ENCODE measurements around the gene MXD3.

Gene MXD3

DNA sequence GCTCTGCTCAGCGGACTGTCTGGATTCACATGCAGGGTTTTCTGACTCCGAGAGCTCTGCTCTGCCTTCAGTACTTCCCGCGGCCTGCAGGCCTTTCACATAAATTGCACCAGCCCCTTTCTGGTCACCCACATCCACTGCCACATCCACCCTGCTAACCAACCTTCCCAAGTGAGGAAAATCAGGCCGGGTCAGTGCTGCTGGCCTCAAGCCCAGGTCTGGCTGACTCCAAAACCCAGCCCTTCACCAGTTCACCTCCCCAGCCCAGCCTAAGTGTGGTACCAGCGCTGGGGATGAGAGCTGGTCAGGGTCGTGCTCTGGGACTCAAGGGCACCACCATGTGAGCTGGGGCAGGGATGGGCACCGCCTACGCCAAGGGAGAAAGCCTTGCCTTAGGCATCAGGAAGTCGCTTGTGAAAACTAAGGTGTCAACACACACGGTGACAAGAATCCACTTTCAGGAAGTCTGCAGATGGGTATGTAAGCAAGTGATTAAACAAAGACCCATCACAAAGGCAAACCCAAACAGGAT is 27.5 kb upstream of the MXD3 start:
- DNase-seq = no peak

GRCh38 chr5:177338251-177339106 is 26.8 kb upstream of the MXD3 start:
- DNase-seq = no peak

DNA sequence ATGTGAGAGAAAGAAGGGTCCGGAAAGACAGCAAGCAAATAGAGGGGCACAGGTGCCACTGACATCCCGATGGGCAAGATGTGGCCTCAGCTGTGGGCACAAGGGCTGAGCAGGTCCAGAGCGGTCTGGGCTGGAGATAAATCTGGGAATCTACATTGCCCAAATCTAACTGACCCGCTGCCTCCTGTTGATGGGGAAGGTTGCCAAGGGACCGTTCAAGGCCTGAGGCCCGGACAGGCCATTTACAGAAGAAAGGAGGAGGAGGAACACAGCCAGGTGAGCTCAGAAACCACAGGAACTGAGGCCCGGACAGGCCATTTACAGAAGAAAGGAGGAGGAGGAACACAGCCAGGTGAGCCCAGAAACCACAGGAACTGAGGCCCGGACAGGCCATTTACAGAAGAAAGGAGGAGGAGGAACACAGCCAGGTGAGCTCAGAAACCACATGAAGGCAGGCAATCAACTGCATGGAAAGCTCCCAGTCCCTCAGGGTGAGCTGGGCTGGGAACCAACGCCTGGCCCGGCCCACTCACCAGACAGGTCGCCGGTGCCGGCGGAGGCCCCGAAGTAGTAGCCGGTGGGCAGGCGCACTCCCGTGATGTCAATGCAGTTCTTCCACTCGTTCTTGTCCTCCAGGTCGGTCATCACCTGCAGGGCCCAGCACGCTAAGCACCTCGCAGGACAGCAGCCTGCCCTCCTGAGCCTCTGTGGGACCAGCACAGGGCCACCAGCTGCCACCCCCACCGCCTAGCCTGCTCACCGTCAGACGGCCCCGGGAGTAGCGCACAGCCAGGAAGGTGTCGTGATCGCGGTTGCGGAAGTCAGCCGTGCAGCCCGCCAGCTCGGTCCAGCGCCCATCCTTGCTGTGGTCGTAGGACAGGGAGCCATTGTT is 25.2 kb upstream of the MXD3 start:
- no peak for DNase-seq

DNA sequence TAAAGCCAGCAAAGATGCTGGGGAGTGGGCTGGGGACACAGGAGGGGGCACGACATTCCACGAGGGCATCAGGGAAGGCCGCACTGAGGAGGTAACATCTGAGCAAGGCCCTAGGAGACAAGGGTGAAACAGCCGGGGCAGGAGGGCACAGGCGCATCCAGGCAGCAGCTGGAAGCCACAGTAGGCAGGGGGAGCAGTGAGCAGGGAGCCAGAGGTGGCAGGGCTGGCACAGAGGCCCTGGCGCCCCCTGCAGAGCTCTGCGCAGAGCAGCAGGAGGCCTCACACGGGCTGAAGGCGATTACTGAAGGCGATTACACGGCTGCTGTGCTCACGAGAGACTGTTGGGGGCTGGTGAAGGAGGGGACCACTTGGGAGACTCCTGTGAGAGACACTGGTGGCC is 24.4 kb upstream of the MXD3 start:
- DNase-seq = peak in 1 of 2 experiments; percentile 59

GRCh38 chr5:177335701-177336065 is 24.0 kb upstream of the MXD3 start:
- DNase-seq = no peak

- no peak for DNase-seq
Observed at GRCh38 chr5:177334781-177335700, 23.3 kb upstream of the MXD3 start.

- no peak for DNase-seq
Observed at GRCh38 chr5:177334155-177334551, 22.5 kb upstream of the MXD3 start.

DNA sequence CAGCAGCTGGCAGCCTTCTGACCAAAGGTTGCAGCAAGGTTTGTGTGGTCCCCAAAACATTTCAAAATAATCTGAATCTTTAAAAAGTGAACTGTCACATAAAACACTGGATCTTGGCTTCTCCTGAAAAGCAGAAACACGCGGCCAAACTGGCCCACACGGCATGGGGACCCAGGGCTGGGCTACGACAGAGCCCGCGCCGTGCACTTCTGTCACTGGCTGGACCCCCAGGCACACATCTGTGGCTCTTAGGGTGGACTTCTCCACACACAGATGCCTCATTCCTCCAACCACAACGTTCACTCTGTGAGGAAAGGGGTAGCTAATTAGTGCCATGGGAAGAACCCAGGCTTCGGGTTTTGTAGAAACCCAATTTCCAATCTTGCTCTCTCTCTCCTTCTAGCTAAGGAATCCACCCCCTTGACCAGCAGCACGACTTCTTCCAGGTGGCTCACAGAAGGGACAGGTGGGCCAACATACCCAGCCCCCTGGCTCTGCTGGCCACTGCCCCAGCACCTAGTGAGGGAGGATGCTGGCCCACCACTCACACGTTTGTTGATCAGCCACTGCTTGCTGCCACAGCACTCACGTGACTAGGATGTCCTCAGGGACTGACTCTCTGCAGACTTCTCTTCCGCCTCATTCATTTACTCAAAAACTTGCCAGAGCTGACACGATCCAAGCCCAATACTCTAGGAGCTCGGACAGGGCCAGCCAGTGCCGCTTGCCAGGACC is 21.9 kb upstream of the MXD3 start:
- no peak for DNase-seq

DNA sequence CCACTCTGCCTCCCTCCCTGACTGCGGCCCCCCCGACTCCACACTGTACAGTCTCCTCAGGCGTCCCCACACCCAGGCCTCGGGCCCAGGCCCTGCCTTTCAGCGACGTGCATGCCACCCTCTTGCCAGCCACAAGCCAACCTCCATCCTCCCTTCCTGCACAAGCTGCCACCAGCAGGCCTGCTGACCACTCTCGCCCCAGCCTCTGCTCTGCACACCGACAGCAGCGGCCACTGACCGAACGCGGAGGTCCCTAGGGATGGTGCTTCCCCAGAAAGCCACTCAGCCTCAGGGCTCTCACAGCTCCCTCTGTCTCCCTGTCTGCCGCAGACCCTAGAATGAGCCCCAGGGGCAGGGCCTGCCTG is 21.2 kb upstream of the MXD3 start:
- no peak for DNase-seq

GRCh38 chr5:177332031-177332895 is 20.6 kb upstream of the MXD3 start:
- DNase-seq = no peak

- no peak for DNase-seq
Observed at GRCh38 chr5:177330991-177331842, 19.5 kb upstream of the MXD3 start.

DNA sequence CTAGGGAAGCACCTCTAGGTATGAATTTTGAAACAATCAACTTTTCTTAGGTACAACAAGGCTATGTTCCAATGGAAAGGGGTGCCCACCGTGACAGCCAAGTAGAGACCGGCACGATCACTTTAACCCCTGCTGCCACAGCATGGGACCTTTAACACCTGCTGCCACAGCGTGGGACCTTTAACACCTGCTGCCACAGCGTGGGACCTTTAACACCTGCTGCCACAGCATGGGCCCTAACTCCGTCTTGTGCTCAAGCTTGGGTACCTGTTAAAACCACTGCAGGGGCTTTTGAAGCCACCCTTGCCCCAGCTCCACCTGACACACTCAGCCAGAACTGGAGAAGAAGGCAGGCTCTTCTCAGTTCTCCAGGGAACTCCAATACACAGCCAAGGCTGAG is 18.2 kb upstream of the MXD3 start:
- no peak for DNase-seq

DNA sequence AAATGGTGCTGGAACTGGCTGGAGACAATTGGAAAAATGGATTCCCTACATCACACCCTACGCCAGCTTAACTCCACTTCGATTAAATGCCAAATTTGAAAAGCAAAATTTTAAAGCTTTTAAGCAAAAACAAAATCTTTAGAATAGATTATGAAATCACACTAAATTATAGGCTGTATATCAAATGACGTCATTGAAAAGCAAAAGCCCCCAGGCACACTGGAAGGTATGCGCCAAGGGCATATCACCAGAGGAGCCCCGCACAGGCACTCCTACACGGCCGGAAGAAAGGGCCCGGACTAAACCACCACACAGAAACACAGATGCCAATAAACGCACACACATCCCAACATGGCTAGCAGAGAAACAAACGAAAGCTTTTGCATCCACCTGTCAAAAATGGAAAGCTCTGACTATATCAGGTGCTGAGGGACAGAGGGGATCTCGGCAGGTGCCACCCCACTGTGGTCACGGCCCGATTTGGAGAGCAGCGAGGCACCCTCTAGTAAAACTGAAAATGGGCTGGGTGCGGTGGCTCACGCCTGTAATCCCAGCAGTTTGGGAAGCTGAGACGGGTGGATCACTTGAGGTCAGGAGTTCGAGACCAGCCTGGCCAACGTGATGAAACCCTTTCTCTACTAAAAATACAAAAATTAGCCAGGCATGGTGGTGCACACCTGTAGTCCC is 17.0 kb upstream of the MXD3 start:
- DNase-seq = no peak

DNA sequence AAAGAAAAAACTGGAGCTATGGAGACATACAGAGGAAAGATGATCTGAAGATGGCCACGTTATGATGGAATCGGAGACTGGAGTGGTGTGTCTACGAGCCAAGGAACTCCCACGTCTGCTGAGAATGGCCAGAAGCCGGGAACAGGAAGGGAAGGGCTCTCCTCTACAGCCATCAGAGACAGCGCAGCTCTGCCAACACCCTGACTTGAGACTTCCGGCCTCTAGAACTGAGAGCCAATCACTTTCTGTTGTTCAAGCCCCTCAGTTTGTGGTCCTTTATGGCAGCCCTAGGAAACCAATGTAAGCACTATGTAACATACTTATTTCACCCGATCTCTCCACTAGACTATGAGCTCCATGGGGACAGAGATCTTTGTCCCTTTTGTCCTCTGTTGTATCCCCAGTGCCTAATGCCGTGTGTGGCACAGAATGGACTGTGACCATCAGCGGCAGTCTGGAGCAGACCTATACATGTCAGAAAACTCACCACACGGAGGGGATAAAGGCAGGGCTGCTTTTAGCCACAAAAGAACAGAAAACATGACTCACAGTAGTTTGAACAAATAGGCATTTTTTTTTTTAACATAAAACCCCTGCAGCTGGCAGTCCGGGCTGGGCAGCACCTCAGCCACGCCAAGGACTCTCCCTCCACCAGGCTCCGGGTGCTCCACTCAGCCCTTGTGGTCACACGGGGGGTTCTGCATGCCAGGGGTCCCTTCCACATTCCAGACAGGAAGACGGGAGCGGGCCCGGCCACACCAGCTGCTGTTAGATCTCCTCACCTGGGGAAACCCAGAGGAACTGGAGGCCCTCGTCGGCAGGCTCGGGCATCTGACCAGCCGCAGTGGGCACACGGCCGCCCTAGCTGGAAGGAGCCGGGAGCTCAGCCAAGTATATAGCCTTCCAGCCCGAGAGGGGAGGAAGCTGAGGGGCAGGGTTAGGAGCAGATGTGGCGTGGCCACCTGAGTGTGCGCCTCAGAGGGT is 16.1 kb upstream of the MXD3 start:
- no peak for DNase-seq

- peak in 1 of 2 experiments; percentile 53 for DNase-seq
Observed at GRCh38 chr5:177325868-177326381, 14.2 kb upstream of the MXD3 start.

GRCh38 chr5:177320879-177321278 is 9.2 kb upstream of the MXD3 start:
- DNase-seq = no peak

DNA sequence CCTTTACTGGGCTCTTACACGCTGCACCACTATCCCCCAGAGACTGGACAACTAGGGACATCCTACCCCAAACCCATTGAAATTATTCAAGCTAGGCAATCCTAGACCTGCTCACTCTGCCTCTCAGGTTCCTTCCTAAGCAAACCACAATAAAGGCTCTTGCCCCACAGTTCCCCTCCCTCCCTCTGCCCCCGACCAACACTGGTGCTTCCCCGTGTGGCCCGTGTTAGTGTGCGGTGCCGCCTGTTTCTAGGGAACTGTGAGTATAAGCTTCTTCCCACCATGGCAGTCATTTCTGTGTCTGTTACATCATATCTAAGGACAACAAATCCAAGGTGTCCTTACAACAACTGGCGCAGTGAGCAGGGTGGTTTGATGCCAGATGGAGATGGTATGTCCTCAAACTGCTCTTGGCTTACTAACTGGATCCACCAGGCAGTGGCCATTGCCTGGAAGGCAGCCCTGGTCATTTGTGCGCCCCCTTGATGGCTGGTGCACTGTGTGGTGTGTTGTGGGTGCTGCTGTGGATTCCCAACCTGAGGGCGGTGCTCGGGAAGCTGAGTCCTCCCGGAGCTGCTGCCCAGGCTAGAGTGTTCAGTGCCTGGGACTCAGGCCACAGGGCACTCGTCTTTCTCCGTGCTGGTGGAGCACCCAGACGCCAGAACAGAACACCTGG is 8.4 kb upstream of the MXD3 start:
- DNase-seq = no peak
